Liver (tissue), 9 donors: ENCODE measurements around the gene AOPEP. TPM values are rescaled to one million over a fixed set of nuclear protein-coding genes. Genes with fewer than 3 reads are reported as not detected.

ENCODE experiments used
- DNase-seq: peaks from one replicate; pipeline ENCODE4 v3.0.0-alpha.2; 2017; ENCODE audit warnings: low spot score
- H3K27ac ChIP-seq, 2 donors: one replicate each; pipeline ENCODE4 v1.7.0; 2013; ENCODE audit warnings: inconsistent platforms in 2 of 2, low read length in 2 of 2, control low read depth in 1 of 2, low read depth in 1 of 2, mild to moderate bottlenecking in 1 of 2
- H3K27me3 ChIP-seq, 4 donors: one replicate each; pipeline versions ENCODE4 v1.6.1 to v1.7.0; 2013; ENCODE audit warnings: low read length in 3 of 4, inconsistent platforms in 1 of 4, mild to moderate bottlenecking in 1 of 4, moderate library complexity in 1 of 4; ENCODE audit not compliant: control insufficient read depth in 4 of 4, insufficient read depth in 4 of 4
- H3K36me3 ChIP-seq, 4 donors: one replicate each; pipeline versions ENCODE4 v1.6.1 to v1.7.0; 2013; ENCODE audit warnings: low read length in 3 of 4, mild to moderate bottlenecking in 3 of 4, low read depth in 1 of 4, moderate library complexity in 1 of 4; ENCODE audit not compliant: control insufficient read depth in 4 of 4, insufficient read depth in 3 of 4
- H3K4me1 ChIP-seq, 4 donors: one replicate each; pipeline versions ENCODE4 v1.6.1 to v1.7.0; 2013; ENCODE audit warnings: low read length in 3 of 4, mild to moderate bottlenecking in 3 of 4, moderate library complexity in 1 of 4; ENCODE audit not compliant: control insufficient read depth in 4 of 4, insufficient read depth in 4 of 4
- H3K4me3 ChIP-seq, 3 donors: one replicate each; pipeline versions ENCODE4 v1.6.1 to v1.7.0; 2013; ENCODE audit warnings: low read length in 3 of 3, control low read depth in 1 of 3, low read depth in 1 of 3, mild to moderate bottlenecking in 1 of 3
- H3K9ac ChIP-seq, 2 donors: one replicate each; pipeline ENCODE4 v1.7.0; 2013; ENCODE audit warnings: low read length in 2 of 2, mild to moderate bottlenecking in 2 of 2, moderate library complexity in 2 of 2, control low read depth in 1 of 2, low read depth in 1 of 2
- H3K9me3 ChIP-seq, 4 donors: one replicate each; pipeline versions ENCODE4 v1.6.1 to v1.7.0; 2013; ENCODE audit warnings: low read length in 3 of 4; ENCODE audit not compliant: control insufficient read depth in 4 of 4
- ATF3 ChIP-seq: IDR thresholded peaks from 2 replicates; pipeline ENCODE4 v1.6.1; 2016; ENCODE audit warnings: antibody characterized with exemption
- EGR1 ChIP-seq, 2 donors: IDR thresholded peaks; 2 replicates each; pipeline ENCODE4 v1.6.1; 2016 to 2018; ENCODE audit warnings: antibody characterized with exemption in 2 of 2, low read depth in 2 of 2
- FOXA1 ChIP-seq: IDR thresholded peaks from 2 replicates; pipeline ENCODE4 v1.6.1; 2016; ENCODE audit warnings: antibody characterized with exemption
- FOXA2 ChIP-seq: IDR thresholded peaks from 2 replicates; pipeline ENCODE4 v1.6.1; 2016; ENCODE audit warnings: antibody characterized with exemption
- GABPA ChIP-seq, 2 donors: IDR thresholded peaks in 1 of 2; conservative IDR thresholded peaks in 1 of 2; 2 replicates each; pipeline ENCODE4 v1.6.1; 2016; ENCODE audit warnings: antibody characterized with exemption in 2 of 2, mild to moderate bottlenecking in 1 of 2, moderate library complexity in 1 of 2
- JUND ChIP-seq, 2 donors: IDR thresholded peaks; 2 replicates each; pipeline ENCODE4 v1.6.1; 2016; ENCODE audit warnings: antibody characterized with exemption in 2 of 2
- MAX ChIP-seq: IDR thresholded peaks from 2 replicates; pipeline ENCODE4 v1.6.1; 2016; ENCODE audit warnings: antibody characterized with exemption
- NR2F2 ChIP-seq: IDR thresholded peaks from 2 replicates; pipeline ENCODE4 v1.6.1; 2016; ENCODE audit warnings: antibody characterized with exemption
- RAD21 ChIP-seq, 2 donors: IDR thresholded peaks; 2 replicates each; pipeline ENCODE4 v1.6.1; 2016; ENCODE audit warnings: antibody characterized with exemption in 2 of 2, mild to moderate bottlenecking in 2 of 2
- REST ChIP-seq: IDR thresholded peaks from 2 replicates; pipeline ENCODE4 v1.6.1; 2016; ENCODE audit warnings: antibody characterized with exemption, mild to moderate bottlenecking
- RXRA ChIP-seq, 2 donors: IDR thresholded peaks; 2 replicates each; pipeline ENCODE4 v1.6.1; 2017 to 2018; ENCODE audit warnings: antibody characterized with exemption in 2 of 2, mild to moderate bottlenecking in 1 of 2
- SP1 ChIP-seq: IDR thresholded peaks from 2 replicates; pipeline ENCODE4 v1.6.1; 2018; ENCODE audit warnings: antibody characterized with exemption, mild to moderate bottlenecking
- TAF1 ChIP-seq: conservative IDR thresholded peaks from 2 replicates; pipeline ENCODE4 v1.6.1; 2016; ENCODE audit warnings: antibody characterized with exemption, mild to moderate bottlenecking
- YY1 ChIP-seq: IDR thresholded peaks from 2 replicates; pipeline ENCODE4 v1.6.1; 2016; ENCODE audit warnings: antibody characterized with exemption, mild to moderate bottlenecking
- ZBTB33 ChIP-seq: IDR thresholded peaks from 2 replicates; pipeline ENCODE4 v1.6.1; 2016; ENCODE audit warnings: antibody characterized with exemption
- WGBS: extraction: QIAGEN DNeasy Blood & Tissue Kit; methylation state at CpG from one replicate; pipeline ENCODE4 v1.1.7; 2013; 5-methylcytosine and 5-hydroxymethylcytosine counted together
- polyA plus RNA-seq, 2 donors: library from polyadenylated mRNA; stranded (reverse) in 1 of 2; unstranded in 1 of 2; fragments of 200-250 nt in 1 of 2; fragments of >200 nt in 1 of 2; fragmentation: Nextera tagmentation in 1 of 2; extraction: Ambion mirVana in 1 of 2; gene quantifications; one replicate each; pipeline versions ENCODE4 v1.2.1 to v1.2.3, GENCODE V29; 2013 to 2015
- total RNA-seq, 2 donors: library from RNA; depleted of rRNA; stranded (reverse); fragments of >200 nt; gene quantifications; one replicate each; pipeline ENCODE4 v1.2.3, GENCODE V29; 2014
- donor health status: healthy.
- donor health status: healthy.
- donor health status: healthy.
- donor health status: healthy.
- donor health status: healthy.

The AOPEP gene
- total and polyA plus RNA-seq, 4 donors, result 22.2 to 77.1 (median 34.8) TPM

- WGBS, result 54% methylated on average over 9 of the region's 9 CpGs
- H3K27me3 ChIP-seq, result no peaks in the 10 kb centered on the region
- no peak for TF ChIP-seq MAX
- TF ChIP-seq ZBTB33, result no peak
- no peak for TF ChIP-seq NR2F2
- TF ChIP-seq TAF1, result no peak
- no peak for TF ChIP-seq GABPA (IDR thresholded peaks at IDR 0.05 in 1 of 2, conservative IDR thresholded peaks at IDR 0.05 in 1 of 2)
- no peak for TF ChIP-seq FOXA1
- TF ChIP-seq SP1, result no peak
- no peak for TF ChIP-seq REST
- TF ChIP-seq EGR1 (IDR thresholded peaks at IDR 0.05; ENCODE audit: low read depth in 2 of 2), result no peak
- TF ChIP-seq JUND (IDR thresholded peaks at IDR 0.05), result no peak
- TF ChIP-seq ATF3, result no peak
- no peak for TF ChIP-seq YY1
- no peak for TF ChIP-seq FOXA2
- TF ChIP-seq RXRA (IDR thresholded peaks at IDR 0.05), result no peak
- no peak for TF ChIP-seq RAD21 (IDR thresholded peaks at IDR 0.05)
- no peak overlapping the region for H3K4me3 ChIP-seq
- H3K27ac ChIP-seq, result peak overlapping the region; percentile 60 to 79
- H3K36me3 ChIP-seq, result peaks cover 4 to 40% (median 15%) of the 10 kb centered on the region in 4 donors
- H3K4me1 ChIP-seq, result peaks cover 8 to 50% (median 30%) of the 10 kb centered on the region in 4 donors
- no peaks in the 10 kb centered on the region for H3K9me3 ChIP-seq
- H3K9ac ChIP-seq, result no peak overlapping the region
- DNase-seq, result no peak
Measured at GRCh38 chr9:95032580-95033341, 306.3 kb downstream of the AOPEP start.

- Histone ChIP-seq H3K4me1 (peaks cover 2 to 37% (median 14%) of the 10 kb centered on the region in 4 donors), H3K9me3 (no peaks in the 10 kb centered on the region), H3K9ac (no peak overlapping the region), H3K27ac (no peak overlapping the region), H3K36me3 (peaks cover 6 to 53% (median 25%) of the 10 kb centered on the region in 4 donors), H3K4me3 (no peak overlapping the region), H3K27me3 (no peaks in the 10 kb centered on the region)
- no peak for DNase-seq
- whole genome bisulfite sequencing, result 64% methylated on average over 3 of the region's 3 CpGs
- no peak for TF ChIP-seq MAX
- TF ChIP-seq JUND (IDR thresholded peaks at IDR 0.05), result no peak
- TF ChIP-seq EGR1 (IDR thresholded peaks at IDR 0.05; ENCODE audit: low read depth in 2 of 2), result no peak
- no peak for TF ChIP-seq FOXA1
Measured at GRCh38 chr9:95035846-95036245, 309.3 kb downstream of the AOPEP start.
